Epithelial cell of proximal tubule (primary cell): ENCODE results near the gene IL32. TPM values are rescaled to one million over a fixed set of nuclear protein-coding genes. Genes with fewer than 3 reads are reported as not detected.
A peak's percentile ranks its signal among the peaks of the same experiment; 100 is the strongest.

Experiments used
- DNase-seq: peaks from one replicate; pipeline ENCODE4 v3.0.0-alpha.2; 2011; ENCODE audit warnings: low read depth
- H3K4me3 ChIP-seq: 2 replicates; pipeline ENCODE4 v1.5.1; 2011; ENCODE audit warnings: low read depth, mild to moderate bottlenecking, low read length
- total RNA-seq: library from RNA; depleted of rRNA; stranded (reverse); fragments of >200 nt; gene quantifications from 2 replicates; pipeline ENCODE4 v1.2.3, GENCODE V29; 2015
- TF ChIP-seq, protein P1 (sequence below): conservative IDR thresholded peaks from 2 replicates; pipeline ENCODE4 v1.5.1; 2012; ENCODE audit warnings: low read depth, mild to moderate bottlenecking, low read length

Gene IL32
- total RNA-seq, 1 donor from 2014 or later = 747 TPM

DNA sequence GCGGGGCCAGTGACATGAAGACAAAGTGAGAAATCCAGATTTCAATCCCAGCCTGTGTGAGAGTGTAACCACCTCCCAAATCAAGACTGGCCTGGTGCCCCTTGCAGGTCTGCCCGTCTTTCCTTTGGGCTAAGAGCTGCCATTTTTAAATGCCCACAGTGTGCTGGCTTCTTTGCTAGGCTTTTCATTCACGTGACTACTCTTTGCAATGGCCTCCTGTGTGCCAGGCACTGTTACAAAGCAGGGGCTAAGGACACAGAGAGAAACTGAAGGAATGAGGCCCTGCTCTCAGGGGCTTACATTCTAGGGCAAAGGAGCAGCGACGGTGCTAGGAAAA, 33.9 kb downstream of the IL32 start:
- TF ChIP-seq, protein P1, sequence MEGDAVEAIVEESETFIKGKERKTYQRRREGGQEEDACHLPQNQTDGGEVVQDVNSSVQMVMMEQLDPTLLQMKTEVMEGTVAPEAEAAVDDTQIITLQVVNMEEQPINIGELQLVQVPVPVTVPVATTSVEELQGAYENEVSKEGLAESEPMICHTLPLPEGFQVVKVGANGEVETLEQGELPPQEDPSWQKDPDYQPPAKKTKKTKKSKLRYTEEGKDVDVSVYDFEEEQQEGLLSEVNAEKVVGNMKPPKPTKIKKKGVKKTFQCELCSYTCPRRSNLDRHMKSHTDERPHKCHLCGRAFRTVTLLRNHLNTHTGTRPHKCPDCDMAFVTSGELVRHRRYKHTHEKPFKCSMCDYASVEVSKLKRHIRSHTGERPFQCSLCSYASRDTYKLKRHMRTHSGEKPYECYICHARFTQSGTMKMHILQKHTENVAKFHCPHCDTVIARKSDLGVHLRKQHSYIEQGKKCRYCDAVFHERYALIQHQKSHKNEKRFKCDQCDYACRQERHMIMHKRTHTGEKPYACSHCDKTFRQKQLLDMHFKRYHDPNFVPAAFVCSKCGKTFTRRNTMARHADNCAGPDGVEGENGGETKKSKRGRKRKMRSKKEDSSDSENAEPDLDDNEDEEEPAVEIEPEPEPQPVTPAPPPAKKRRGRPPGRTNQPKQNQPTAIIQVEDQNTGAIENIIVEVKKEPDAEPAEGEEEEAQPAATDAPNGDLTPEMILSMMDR = no peak
- no peak for DNase-seq
- H3K4me3 ChIP-seq = no peak overlapping the region

DNA sequence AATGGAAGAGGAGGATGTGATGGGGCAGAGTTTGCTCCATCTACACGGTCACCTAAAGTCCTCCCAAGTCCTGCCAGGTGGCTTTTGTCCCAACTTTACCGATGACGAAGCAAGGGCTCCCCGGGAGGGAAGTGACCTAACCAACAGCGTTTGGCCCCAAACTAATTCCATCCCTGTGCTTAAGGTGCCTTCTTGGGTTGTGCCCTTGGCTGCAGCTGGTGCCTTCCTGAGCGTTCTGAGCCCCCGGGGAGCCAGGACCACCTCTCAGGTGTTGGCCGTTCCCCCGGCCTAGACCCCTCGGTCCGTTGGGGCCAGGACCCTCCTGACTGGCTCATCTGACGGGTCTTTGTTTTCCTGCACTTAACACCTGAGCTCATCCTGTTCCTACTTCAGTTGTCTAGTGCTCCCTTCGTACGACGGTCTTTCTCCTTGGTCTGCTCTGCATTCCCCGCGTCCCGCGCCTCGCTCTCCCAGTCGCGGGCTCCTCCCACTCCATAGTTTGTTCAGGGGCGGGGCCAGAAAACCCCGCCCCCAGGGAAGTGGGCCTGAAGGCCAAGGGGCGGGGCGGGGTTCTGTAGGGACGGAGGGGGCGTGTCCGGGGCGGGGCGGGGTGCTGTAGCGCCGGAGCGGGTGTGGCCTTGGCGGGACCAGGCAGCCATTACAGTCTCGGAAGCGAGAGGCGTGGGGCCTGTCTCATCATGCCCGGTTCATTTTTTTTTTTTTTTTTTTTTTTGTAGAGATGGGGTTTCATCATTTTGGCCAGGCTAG, 34.5 kb downstream of the IL32 start:
- H3K4me3 ChIP-seq = peak overlapping the region; percentile 4
- no peak for DNase-seq
- TF ChIP-seq, protein P1 = no peak

DNA sequence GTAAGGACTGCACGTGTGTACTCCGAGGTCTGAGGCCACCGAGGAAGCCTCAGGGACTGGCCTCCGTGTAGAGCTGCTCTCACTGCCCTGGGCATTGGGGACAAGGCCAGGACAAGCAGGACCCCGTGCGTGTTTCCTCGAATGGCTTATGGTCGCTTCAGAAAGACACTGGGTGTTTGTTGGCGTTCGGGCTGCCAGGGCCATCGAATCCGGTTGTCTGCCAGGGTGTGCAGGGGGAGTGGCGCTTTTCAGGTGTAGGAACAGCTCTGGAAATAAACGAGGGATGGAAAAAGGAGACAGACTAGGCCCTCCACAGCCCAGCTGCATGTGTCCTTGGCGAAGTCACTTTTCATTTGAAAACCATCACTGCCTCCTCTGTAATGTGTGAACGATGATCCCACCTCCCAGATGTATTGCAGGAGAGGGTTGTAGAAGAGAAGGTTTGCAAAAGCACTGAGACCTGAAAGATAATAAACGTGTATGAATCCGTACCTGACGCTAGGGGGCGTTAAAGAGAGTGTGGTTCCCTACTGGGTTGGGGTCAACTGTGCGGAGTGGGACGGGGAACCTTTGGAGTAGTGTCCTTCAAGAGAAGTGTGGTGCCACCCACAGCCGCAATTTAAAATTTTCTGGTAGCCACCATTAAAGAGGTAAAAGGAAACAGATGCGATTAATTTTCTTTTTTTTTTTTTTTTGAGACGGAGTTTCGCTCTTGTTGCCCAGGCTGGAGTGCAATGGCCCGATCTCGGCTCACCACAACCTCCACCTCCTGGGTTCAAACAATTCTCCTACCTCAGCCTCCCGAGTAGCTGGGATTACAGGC, 35.8 kb downstream of the IL32 start:
- TF ChIP-seq, protein P1 = peak; percentile 76
- no peak overlapping the region for H3K4me3 ChIP-seq
- DNase-seq = no peak

DNA sequence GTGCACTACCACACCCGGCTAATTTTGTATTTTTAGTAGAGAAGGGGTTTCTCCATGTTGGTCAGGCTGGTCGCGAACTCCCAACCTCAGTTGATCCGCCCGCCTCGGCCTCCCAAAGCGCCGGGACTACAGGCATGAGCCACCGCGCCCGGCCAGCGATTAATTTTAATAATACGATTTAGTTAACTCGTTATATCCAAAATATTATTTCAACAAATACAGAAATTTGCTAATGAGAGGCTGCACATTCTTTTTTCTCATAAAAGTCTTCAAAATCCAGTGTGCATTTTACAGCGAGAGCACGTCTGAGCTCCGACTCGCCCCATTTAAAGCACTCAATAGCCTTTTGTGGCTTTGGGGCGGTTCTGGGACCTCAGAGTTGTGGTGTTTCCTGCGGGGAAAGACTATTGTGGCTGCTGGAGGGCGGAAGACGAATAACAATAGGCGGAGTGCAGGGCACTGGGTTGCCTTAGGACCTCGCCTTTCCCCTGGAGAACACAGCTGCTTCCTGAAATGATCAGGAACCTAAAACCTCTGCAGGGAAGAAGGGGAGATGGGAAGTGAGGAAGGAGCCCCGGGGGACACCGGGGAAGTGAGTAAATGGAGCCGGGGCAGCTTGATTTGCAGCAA, 36.5 kb downstream of the IL32 start:
- TF ChIP-seq, protein P1 = no peak
- no peak overlapping the region for H3K4me3 ChIP-seq
- DNase-seq = no peak

DNA sequence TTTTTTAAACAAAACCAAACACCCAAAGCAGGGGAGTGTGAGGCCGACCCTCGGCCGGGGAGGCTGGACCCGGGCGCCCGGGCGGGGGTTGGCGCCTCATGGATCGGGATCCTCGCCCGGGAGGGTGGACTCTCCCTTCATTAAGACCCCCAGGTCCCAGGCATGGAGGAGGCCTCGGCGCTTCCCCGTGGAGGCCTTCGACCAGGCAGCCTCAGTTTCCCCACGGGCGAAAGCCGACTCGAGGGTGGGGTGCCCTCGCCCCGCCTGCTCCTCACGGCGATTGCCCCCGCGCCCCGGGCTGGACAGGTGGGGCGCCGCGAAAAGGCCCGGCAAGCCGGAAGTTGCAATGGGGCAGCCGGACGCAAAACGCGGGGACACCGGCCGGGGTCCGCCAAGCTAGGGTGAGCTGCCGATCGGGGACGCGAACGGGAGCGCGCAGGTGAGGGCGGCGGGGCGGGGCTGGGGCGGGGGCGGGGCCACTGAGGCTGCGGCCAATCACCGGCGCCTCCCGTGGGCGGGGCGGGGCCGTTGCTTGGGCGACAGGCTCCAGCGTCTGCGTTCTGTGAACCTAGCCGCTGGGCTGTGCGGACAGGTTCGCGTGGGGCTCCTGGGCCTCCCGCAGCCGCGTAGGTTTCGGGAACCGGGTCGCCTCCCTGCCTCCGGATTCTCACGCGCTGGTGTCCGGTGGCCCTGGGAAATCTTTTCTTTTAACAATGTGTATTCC, 40.9 kb downstream of the IL32 start:
- no peak for DNase-seq
- peak overlapping the region; percentile 71 for H3K4me3 ChIP-seq
- TF ChIP-seq, protein P1 = no peak

DNA sequence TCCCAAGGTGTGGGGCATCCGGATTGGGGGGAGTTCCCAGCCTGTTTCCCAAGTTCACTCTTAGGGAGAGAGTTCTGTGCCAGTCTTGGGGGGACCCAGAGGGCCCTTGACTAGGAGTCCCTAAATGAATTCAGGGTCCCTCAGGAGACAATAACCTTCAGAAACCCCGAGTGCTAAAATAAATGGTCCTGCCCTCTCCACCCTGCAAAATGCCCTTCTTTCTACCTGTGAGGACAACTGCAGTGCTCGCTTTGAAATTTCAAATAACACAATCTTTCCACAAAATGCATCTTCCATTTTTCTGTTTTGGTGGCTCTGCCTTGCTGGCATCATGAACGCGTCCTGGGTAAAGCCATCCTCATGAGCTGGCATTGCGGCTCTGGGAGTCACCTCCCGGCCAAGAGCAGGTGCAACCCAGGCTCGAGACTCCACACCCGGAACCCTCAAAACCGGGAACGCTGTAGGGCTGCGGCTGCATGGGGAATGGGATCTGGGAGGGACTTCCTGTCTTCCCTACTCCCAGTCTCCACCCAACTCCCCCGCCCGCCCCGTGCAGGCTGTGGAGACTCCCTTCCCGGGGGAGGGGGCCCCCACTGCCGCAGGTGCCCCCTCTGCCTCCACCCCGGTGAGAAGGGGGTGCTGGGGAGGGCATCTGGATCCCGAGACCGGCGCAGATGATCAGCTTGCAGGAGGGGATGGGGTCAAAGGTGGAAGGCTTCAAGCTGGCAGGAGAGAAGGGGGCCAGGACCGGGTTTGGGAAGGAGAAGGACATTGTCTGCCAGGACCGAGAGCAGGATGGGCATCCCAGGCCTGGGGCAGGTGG, 46.8 kb downstream of the IL32 start, which contains the start of gene ZNF205:
Gene ZNF205, plus strand, starts transcription at position 529 of the 823 bp plus-strand sequence. CDS start 845 bp downstream, outside the sequence.
- peak within 1 kb of the TSS; percentile 98 for H3K4me3 ChIP-seq
- no peak for DNase-seq
- TF ChIP-seq, protein P1 = no peak
